NCI-H2107 treated with DMSO at 0.1 percent for 48 hours (cell line): ENCODE results near the gene CLK4.

Source experiments
- DNase-seq: peaks from one replicate; lab custom pipeline; 2025; ENCODE audit not compliant: unreplicated experiment; lab: John Stamatoyannopoulos, UW

Gene CLK4

DNA sequence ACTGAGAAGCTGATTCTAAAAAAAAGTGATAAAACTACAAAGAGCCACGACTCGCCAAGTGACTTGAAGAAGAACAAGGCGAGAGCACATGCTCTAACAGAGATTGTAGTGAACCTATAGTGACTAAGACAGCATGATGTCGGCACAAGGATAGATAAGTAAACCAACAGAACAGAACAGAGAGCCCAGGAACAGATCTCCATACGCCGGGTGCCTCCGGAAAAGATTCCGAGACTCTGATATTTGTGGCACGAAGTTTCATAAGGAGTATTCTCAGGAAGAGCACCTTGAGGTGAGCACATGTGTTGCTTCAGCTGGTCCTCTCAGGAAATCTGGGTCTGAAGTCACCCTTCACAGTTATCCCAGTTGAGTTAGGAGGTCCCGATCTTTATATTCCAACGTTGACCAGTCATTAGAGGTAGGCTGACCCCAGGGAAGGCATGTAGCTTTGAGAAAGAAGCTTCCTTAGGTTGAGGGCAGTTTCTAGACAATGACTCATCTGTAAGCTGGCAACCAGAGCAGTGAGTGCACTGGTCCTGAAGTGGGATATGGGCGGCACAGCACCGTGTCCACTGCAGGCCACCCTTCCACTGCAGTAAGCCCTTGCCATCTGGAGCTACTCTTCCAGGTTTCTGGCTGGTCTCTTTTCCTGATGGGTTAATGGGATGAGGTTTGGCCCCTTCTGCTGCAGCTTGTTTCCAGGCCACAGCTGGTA is 13.6 kb upstream of the CLK4 start:
- DNase-seq, result no peak

DNA sequence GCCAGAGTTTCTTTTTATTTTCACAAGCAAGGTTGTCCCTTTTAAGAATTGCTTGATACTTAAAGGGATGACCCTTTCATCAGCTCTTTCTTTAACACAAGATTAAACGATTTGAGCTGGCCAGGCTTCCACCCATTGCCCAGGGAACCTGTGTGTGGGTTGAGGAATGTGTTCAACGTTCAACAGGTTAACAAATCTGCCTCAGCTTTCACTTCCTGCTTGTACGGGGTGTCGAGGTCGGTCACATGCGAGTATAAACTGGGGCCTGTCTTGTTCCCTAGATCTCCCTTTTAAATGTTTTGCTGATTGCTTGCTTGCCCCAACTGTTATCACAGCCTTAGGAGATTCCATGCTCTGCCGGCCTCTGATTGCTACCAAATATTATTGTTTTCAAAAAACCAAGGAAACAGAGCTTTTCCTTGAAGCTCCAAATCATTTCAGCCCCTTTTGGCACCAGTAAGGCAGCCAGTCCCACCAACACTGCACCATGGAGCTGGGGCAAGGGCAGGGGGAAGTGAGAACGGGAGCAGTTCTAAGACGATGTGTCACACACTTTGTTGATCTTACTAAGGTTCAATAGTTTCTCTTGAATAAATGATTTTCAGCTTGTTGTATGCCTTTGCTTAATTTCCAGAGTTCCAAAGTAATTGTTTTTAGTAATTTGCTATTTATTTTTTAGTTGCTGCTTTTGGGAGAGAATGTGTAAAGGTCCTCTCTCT is 10.7 kb upstream of the CLK4 start:
- DNase-seq, result no peak

DNA sequence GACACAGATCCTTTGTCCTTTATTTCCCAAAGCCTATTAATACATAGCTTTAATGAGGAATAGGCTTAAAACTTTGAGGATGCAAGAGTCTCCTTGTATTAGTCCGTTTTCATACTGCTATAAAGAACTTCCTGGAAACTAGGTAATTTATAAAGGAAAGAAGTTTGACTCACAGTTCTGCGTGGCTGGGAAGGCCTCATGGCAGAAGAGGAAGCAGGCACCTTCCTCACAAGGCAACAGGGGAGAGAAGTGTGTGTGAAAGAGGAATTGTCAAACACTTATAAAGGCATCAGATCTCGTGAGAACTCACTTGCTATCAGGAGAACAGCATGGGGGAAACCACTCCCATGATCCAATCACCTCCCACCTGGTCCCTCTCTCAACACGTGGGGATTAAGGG is 5.4 kb upstream of the CLK4 start:
- no peak for DNase-seq

DNA sequence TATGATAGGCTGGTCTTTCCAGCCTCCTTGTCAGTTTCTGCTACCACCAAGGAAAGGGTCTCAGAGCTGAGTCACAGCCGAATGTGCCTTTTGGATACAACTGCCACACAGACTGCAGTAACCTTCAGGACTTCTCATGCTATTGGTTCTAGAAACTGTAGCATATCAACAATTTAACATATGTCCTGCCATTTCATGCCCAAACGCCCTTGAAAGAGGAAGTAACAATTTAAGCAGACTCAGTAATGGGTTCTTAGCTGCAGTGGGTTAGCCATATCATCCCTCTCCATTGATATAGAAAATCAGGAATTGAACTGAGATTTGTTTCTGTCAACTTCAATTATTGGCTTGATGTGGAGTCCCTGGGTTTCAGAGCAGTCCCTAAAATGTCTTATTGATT is 4.1 kb upstream of the CLK4 start:
- no peak for DNase-seq

DNA sequence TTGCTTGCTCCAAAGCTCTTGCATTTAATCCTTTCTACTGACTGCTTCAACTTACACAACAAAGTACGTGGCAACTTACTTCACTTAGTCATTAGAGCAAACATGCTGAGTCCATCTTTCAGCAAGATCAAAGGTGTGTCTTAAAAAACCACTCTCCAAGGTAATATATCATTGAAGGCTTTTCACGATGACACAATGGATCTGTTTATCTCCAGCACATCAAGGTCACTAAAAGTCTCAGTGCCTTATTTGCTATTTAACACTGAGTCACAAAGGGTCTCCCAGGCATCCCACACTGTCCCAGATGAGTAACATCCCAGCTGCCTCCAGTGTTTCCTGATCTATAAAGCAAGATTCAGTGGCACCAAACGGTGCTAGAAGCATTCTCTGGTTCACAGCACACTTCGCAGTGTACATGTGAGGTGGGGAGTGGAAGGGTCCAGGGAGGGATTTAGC is 3.7 kb upstream of the CLK4 start:
- no peak for DNase-seq

DNA sequence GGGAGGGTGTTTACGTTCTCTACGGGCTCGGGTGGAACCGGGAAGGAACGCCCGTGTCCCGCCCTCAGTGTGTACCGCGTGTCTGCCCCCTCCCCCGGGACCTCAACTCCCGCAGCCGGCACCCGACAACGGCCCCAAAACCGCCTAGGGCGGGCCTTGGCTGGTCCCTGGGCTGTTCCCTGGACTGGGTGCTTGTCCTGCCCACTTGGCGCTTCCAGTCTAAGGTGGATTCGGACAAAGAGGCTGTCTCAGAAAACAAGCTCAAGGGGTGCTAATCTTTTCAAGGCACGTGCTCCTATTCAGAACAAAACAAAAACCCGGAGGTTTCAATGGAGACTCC is 379 bp upstream of the CLK4 start:
- DNase-seq, result no peak

DNA sequence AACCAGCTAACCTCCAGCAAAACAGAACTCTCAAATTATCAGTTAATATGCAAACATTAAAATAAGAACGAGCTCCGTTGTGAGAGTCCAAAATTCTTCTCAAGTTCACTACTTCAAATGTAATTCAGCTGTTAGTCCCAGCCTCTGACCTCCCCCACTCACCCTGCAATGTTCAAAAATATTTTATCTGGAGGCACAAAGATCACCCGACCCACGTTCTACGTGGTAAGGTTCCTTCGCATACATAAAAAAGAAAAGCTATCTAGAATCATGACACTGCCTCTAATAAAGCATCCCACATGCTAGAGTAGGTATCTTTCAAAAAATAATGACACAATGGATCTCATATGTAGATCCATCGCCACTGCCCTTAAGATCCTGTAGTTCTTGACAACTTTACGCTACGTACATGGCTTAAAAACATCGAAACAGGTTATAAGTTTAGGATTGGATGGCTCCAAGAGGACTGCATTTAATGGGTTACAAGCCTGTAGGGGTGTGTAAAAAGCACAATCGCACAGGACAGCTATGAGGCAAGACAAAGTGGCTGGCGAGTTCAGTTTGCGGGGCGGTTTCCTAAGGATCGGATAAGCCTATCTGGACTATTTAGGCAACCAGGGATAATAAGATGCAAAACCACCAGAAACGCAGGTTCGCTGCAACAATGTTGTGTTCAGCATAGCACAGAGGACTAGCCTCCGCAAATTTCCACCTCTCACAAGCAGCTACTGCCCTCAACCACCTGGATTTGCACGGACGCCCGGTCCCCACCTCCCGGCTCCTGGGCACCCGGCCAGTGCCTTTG is 969 bp downstream of the CLK4 start:
- no peak for DNase-seq

DNA sequence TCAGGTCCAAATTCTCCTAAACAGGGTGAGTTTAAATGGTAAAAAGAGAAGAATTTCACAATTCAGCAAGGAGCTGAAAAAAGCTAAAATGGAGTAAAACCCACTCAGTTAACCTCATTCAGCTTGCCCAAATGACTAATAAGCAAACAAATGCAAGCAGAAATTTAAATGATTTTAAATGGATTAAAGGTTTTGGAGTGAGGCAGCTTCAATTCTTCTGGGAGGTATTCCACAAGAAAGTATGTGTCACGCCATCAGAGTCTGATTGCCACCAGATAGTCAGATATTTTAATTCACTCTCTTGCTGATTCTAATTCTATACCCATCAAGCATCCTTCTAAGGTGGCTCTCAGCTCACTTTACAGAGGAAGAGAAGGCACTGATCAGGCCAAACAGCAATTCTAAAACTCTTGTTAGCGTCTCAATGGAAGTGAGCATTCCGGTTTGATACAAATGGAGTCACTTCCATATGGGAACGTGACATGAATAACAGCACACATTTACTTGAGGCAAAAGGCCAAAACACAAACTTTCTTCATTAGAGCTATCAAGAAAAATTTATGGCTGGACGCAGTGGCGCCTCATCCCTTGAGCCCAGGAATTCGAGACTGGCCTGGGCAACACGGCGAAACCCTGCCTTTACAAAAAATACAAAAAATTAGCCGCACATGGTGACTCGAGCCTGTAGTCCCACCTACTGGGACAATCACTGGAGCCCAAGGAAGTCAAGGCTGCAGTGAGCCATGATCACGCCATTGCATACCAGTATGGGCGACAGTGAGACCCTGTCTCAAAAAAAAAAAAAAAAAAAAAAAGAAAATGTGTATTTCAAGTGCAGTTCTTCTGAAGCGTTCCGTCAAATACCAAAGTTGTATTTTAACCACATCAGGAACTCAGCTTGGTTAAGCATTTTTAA is 2.0 kb downstream of the CLK4 start:
- DNase-seq, result no peak

DNA sequence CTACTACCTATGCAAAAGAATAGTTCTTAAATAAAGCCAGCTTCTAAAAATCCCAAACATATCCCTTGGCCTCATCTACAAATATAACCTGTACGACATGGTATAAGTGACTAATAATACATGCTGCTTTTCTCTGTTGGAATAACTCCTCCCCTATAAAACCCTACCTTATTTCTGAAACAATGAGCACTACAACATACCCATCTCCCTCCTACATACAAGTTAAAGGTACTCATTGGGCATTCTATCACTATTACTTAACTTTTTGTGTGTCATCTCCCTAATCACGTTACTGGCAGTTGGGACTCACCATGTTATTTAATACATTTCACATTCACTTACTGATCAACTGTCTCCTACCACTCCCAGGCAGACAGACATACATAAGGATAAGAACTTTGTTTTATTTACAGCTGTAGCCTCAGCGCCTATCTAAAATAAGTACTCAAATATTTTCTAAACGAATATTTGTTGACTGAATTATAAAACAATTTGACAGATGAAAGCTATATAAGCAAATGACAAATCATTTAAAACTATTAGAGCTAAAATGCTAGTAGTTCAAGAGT is 4.1 kb downstream of the CLK4 start:
- no peak for DNase-seq

DNA sequence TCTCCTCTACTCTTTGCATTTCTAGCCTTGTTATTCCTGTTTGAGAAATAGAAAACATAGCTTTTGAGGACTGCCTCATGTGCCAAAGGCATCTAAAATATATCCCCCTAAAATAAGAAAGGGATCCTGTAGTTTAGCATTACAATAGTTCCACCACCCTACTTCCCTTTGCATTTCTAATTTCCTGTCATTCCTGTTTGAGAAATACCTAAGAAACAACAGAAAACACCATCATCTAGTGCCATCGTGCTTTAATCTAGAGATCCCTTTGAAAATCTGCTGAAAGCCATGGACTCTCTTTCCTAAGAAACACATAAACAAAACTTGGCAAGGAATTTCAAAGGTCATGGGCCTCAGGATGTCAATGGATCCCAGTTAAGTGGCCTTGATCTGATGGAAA is 7.5 kb downstream of the CLK4 start:
- DNase-seq, result no peak

DNA sequence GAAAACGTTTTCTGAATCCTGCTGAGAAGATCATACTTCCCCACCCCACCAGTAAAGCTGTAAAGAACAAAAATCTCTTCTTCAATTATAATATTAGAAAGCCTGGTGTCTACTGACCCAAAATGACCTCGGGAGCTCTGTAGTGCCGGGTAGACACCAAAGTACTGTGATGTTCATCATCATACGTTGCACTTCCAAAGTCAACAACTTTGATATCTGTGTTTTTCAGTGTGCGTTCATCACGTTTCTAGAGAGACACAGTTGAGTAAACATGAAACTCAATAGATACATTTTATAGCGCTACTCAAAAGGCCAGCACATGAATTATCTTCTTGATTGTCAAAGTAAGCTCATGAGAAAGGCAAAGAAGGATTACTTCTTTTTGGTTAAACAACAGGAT is 14.6 kb downstream of the CLK4 start:
- DNase-seq, result no peak

DNA sequence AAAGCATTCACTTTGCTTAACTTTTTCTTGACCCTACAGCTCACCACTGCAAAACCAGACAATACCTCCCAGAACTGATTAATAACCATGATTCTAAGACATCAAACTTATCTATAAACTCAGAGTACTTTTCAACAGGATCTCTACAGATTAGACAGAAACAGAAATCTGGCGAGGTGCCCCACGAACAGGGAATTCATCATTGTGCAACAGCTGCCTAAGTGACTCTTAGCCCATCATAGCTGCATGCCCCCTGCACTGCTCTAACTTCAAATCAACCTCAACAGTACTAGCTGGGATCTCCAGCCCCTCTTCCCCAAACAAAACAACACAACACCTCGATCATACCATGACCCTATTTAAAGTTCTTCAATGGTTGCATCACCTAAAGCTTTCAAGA is 20.6 kb downstream of the CLK4 start:
- DNase-seq, result no peak

DNA sequence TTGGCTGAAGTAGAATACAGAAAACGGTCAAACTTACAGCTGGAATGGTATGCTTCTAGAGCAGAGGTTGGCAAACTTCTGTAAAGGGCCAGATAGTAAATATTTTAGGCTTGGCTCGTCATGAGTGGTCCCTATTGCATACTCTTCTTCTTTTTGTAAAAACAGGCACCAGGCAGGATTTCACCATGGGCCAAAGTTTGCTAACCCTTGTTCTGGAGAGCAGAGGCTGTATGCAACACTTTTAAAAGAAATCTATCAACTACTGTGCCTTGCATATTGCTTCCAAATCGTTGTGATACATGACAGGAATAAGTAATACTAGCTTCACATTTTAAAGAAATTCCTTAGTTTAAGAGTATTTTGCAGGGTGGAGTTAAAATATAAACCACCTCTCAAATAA is 21.1 kb downstream of the CLK4 start:
- no peak for DNase-seq

DNA sequence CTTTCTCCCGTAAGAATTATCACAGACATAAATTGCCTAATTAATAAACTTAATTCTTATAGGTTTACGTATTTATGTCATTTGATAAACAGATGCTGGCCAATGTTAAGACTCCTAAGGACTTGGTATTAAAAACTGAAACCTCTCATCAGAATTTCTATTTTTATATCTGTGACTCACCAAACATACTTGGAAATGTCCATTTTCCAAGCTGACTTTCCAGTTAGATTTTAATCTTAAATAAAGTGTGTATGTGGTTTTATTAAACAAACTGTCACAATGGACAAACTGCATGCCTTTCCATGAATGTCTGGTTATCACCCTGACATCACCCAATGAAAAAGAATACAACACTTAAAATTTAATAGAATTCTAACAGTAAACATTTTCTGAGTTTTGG is 24.1 kb downstream of the CLK4 start:
- no peak for DNase-seq

DNA sequence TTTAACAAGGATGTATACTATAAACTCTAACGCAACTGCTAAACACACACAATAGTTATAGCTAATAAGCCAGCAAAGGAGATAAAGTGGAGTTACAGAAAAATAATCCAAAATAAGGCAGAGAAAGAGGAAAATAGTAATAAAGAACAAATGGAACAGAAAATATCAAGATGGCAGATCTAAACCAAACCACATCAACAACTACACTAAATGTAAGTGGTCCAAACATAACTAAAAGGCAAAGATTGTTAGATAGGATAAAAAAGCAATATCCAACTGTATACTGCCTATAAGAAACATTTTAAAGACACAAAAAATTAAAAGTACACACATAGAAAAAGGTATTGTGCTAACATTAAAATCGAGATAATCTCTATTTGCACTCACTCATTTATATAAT is 31.1 kb downstream of the CLK4 start:
- DNase-seq, result no peak

DNA sequence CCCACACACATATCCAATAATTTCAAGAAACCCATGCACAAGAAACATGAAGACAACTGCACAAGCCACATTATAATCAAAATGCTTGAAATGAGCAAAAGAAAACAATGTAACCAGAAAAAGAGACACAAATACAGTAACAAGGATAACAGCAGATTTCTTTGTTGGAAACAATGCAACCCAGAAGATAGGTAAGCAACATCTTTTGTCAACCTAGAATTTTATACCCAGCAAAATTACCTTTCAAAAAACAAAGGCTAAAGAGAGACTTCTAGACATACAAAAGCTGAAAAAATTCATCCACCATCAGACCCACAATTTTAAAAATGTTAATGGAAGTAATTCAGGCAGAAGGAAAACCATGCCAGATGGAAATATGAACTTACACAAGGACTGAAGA is 31.7 kb downstream of the CLK4 start:
- DNase-seq, result no peak

DNA sequence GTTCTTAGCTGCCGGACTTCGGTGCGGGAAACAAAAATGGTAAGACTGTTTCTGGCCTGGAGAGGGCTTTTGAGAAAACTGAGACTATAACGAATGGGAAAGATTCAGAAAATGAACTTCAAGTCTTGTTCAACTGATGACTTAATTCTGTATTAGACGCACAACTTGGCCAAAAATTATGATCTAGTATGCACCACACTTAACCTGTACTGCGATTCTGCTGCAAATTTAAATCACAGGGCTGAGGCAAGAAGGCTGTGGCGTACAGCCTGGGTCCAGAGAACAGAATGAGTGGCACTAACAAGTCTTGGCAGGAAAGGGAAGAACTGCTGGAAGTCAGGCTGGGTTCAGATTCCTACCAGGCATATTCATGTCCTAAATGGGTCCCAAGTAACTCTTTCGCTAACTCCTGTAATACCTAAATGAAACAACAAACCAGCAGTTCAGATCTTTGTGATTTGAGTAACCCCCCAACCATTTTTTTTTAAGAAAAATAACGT is 35.9 kb downstream of the CLK4 start:
- DNase-seq, result no peak

DNA sequence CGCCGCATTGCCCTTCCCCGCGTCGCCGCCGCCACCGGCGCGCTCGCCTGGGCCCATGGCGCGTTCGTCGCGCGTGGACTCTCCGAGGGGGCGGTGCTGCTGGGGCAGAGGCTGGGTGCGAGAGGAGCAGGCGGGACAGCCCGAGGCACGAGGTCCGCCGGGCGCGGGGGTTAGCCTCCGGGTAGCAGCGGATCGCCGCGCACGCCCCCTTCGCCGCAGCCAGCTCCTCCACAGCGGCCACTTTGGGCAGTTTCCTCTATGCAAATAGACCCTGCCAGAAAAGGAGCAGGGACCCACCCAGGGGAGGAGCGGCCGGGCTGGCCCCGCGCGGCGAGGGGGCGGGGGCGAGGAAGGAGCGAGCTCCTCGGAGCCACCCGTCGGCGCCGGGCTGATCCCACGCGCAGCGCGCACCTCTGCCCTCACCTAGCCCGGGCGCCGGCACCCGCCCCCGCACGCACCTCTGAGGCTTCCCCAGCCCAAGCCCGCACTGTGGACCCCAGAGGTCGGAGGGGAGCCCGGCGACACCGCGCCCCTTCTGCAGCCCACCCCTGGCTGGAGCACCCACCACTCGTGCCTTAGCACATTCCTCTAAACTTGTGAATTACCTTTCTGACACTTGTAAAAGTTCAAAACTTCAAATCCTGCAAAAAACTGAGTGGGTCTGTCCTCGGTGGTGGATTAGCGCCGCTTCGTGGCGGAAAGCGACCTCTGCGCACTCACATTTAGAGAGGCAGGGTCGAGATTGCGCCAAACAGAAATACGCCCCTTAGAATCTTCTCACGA is 36.5 kb downstream of the CLK4 start, which contains the start of gene COL23A1:
TSS of gene COL23A1 (minus strand) at position 253 of the 783 bp plus-strand sequence.
- DNase-seq, result no peak
